HG03354 (cell line): ENCODE results near the gene TMEM163.
A peak's percentile ranks its signal among the peaks of the same experiment; 100 is the strongest.
"Not testable (repeated sequence)": the region's sequence is repeated elsewhere in the genome, so short reads cannot be mapped to it uniquely, and the experiment has no call there.

Experiments
- ATAC-seq: cut with Tn5 transposase; IDR thresholded peaks from one replicate; pipeline ENCODE4 v1.9.1; 2021; ENCODE audit warnings: mild to moderate bottlenecking; ENCODE audit not compliant: unreplicated experiment, poor library complexity, severe bottlenecking

TMEM163 gene

GRCh38 chr2:134725876-134726275 is 7.1 kb upstream of the TMEM163 start:
- no peak for ATAC-seq

- no peak for ATAC-seq
Observed at GRCh38 chr2:134724341-134724740, 5.5 kb upstream of the TMEM163 start.

GRCh38 chr2:134723742-134724141 is 4.9 kb upstream of the TMEM163 start:
- ATAC-seq: not testable (repeated sequence)

- no peak for ATAC-seq
Observed at GRCh38 chr2:134722728-134723127, 3.9 kb upstream of the TMEM163 start.

- ATAC-seq: no peak
Observed at GRCh38 chr2:134721596-134721995, 2.8 kb upstream of the TMEM163 start.

GRCh38 chr2:134718023-134718816 is 580 bp downstream of the TMEM163 start:
- peak; percentile 27 for ATAC-seq

- ATAC-seq: peak; percentile 13
Observed at GRCh38 chr2:134717286-134718022, 1.3 kb downstream of the TMEM163 start.

GRCh38 chr2:134716721-134717243 is 2.0 kb downstream of the TMEM163 start:
- ATAC-seq: no peak

- ATAC-seq: no peak
Observed at GRCh38 chr2:134715932-134716643, 2.7 kb downstream of the TMEM163 start.

- no peak for ATAC-seq
Observed at GRCh38 chr2:134714228-134714627, 4.6 kb downstream of the TMEM163 start.

GRCh38 chr2:134713606-134714005 is 5.2 kb downstream of the TMEM163 start:
- ATAC-seq: no peak

- no peak for ATAC-seq
Observed at GRCh38 chr2:134713176-134713575, 5.6 kb downstream of the TMEM163 start.

- no peak for ATAC-seq
Observed at GRCh38 chr2:134712736-134713135, 6.1 kb downstream of the TMEM163 start.

- ATAC-seq: no peak
Observed at GRCh38 chr2:134712299-134712698, 6.5 kb downstream of the TMEM163 start.

GRCh38 chr2:134711692-134712091 is 7.1 kb downstream of the TMEM163 start:
- ATAC-seq: no peak

GRCh38 chr2:134707330-134707676 is 11.5 kb downstream of the TMEM163 start:
- ATAC-seq: no peak

GRCh38 chr2:134706587-134707329 is 12.0 kb downstream of the TMEM163 start:
- ATAC-seq: no peak

GRCh38 chr2:134705861-134706586 is 12.8 kb downstream of the TMEM163 start:
- no peak for ATAC-seq

- ATAC-seq: no peak
Observed at GRCh38 chr2:134704173-134704572, 14.6 kb downstream of the TMEM163 start.
